Upper lobe of right lung (tissue), 1 donor: ENCODE data around the gene NRP2. TPM values are rescaled to one million over a fixed set of nuclear protein-coding genes. Genes with fewer than 3 reads are reported as not detected.

Experiments used
- ATAC-seq: fragments of 200-7000 bp; cut with Tn5 transposase; one replicate; pipeline ENCODE4 v1.9.1; 2020; ENCODE audit warnings: mild to moderate bottlenecking, moderate library complexity
- DNase-seq: peaks from one replicate; pipeline ENCODE4 v3.0.0-alpha.2; 2020
- H3K27ac ChIP-seq: fragments of 200-600 bp; one replicate; pipeline ENCODE4 v1.8.0; 2022
- H3K27me3 ChIP-seq: fragments of 200-600 bp; one replicate; pipeline ENCODE4 v1.8.0; 2022; ENCODE audit warnings: mild to moderate bottlenecking
- H3K36me3 ChIP-seq: fragments of 200-600 bp; one replicate; pipeline ENCODE4 v1.8.0; 2022
- H3K4me1 ChIP-seq: fragments of 200-600 bp; one replicate; pipeline ENCODE4 v1.8.0; 2022
- H3K4me3 ChIP-seq: fragments of 200-600 bp; one replicate; pipeline ENCODE4 v1.8.0; 2022; ENCODE audit warnings: mild to moderate bottlenecking
- H3K9me3 ChIP-seq: fragments of 200-600 bp; one replicate; pipeline ENCODE4 v1.8.0; 2022
- CTCF ChIP-seq: fragments of 200-600 bp; IDR thresholded peaks from one replicate; pipeline ENCODE4 v1.8.0; 2022; ENCODE audit warnings: antibody characterized with exemption
- intact Hi-C: fragments of 100-400 bp; cut with DNase I; formaldehyde crosslinking; loops from one replicate; pipeline ENCODE4 v1.11.0; 2022
- total RNA-seq: library from RNA; stranded (reverse); fragmentation: NEBNext Ultra II Directional; extraction: Animal tissue kit (Norgen Biotek cat#: 25700); gene quantifications from one replicate; pipeline ENCODE4 v1.2.1, GENCODE V29; 2021
- donor health status: DM: no; HTN: yes; CAD: no; lungs with severe emphysema.

The NRP2 gene
- total RNA-seq, 1 donor from 2014 or later: 75.3 TPM

GRCh38 chr2:205807758-205808157 lies 125.5 kb downstream of the NRP2 start:
- intact Hi-C loops: no loop called here
- Histone ChIP-seq H3K4me3 (no peak overlapping the region), H3K4me1 (no peaks in the 10 kb centered on the region), H3K9me3 (no peaks in the 10 kb centered on the region), H3K27ac (no peak overlapping the region), H3K27me3 (no peaks in the 10 kb centered on the region), H3K36me3 (no peaks in the 10 kb centered on the region)
- ATAC-seq: no peak
- DNase-seq: no peak
- TF ChIP-seq CTCF: no peak

GRCh38 chr2:205808486-205809121 lies 126.3 kb downstream of the NRP2 start:
- Histone ChIP-seq H3K27ac (no peak overlapping the region), H3K4me1 (no peaks in the 10 kb centered on the region), H3K36me3 (no peaks in the 10 kb centered on the region), H3K4me3 (no peak overlapping the region), H3K9me3 (no peaks in the 10 kb centered on the region), H3K27me3 (no peaks in the 10 kb centered on the region)
- no peak for TF ChIP-seq CTCF
- intact Hi-C loops: no loop called here
- DNase-seq (no peak), ATAC-seq (no peak)

GRCh38 chr2:205811387-205811786 lies 129.1 kb downstream of the NRP2 start:
- TF ChIP-seq CTCF: no peak
- no peak for DNase-seq
- intact Hi-C loops: no loop called here
- no peaks in the 10 kb centered on the region for H3K27me3 ChIP-seq
- ATAC-seq: no peak
- H3K4me3 ChIP-seq: no peak overlapping the region
- H3K4me1 ChIP-seq: no peaks in the 10 kb centered on the region
- no peaks in the 10 kb centered on the region for H3K9me3 ChIP-seq
- no peak overlapping the region for H3K27ac ChIP-seq
- H3K36me3 ChIP-seq: no peaks in the 10 kb centered on the region

- no peak overlapping the region for H3K27ac ChIP-seq
- DNase-seq: no peak
- ATAC-seq: no peak
- no peak overlapping the region for H3K4me3 ChIP-seq
- no peaks in the 10 kb centered on the region for H3K36me3 ChIP-seq
- no peaks in the 10 kb centered on the region for H3K9me3 ChIP-seq
- intact Hi-C loops: no loop called here
- TF ChIP-seq CTCF: no peak
- no peaks in the 10 kb centered on the region for H3K27me3 ChIP-seq
- no peaks in the 10 kb centered on the region for H3K4me1 ChIP-seq
Measured at GRCh38 chr2:205814039-205814364, 131.7 kb downstream of the NRP2 start.

- Histone ChIP-seq H3K27me3 (no peaks in the 10 kb centered on the region), H3K36me3 (no peaks in the 10 kb centered on the region), H3K4me3 (no peak overlapping the region), H3K4me1 (no peaks in the 10 kb centered on the region), H3K27ac (no peak overlapping the region), H3K9me3 (no peaks in the 10 kb centered on the region)
- ATAC-seq: no peak
- intact Hi-C loops: no loop called here
- TF ChIP-seq CTCF: no peak
- DNase-seq: no peak
Measured at GRCh38 chr2:205815673-205816072, 133.4 kb downstream of the NRP2 start.

- ATAC-seq (no peak), DNase-seq (no peak)
- no peaks in the 10 kb centered on the region for H3K36me3 ChIP-seq
- intact Hi-C loops: no loop called here
- TF ChIP-seq CTCF: no peak
- H3K4me3 ChIP-seq: no peak overlapping the region
- H3K9me3 ChIP-seq: no peaks in the 10 kb centered on the region
- no peaks in the 10 kb centered on the region for H3K27me3 ChIP-seq
- no peaks in the 10 kb centered on the region for H3K4me1 ChIP-seq
- no peak overlapping the region for H3K27ac ChIP-seq
Measured at GRCh38 chr2:205816268-205816667, 134.0 kb downstream of the NRP2 start.
